Endothelial cell of umbilical vein (primary cell): Measurements from ENCODE around the gene INSYN2B. TPM values are rescaled to one million over a fixed set of nuclear protein-coding genes. Genes with fewer than 3 reads are reported as not detected.

Source experiments
- BruUV-seq: library from RNA; stranded (reverse); fragments of 400-500 nt; replicated peaks from 2 replicates; lab custom pipeline; 2021; lab: Mats Ljungman, UMichigan
- CTCF ChIA-PET: fragments of 300-600, 350-600 bp; sonication (Branson Sonifier 250); formaldehyde crosslinking; loops from one replicate; lab custom pipeline; 2021; ENCODE audit warnings: antibody characterized with exemption, inconsistent platforms; lab: Charles Lee
- POLR2A ChIA-PET: fragments of 300-600, 350-600 bp; sonication (Branson Sonifier 250); formaldehyde crosslinking; loops from one replicate; lab custom pipeline; 2021; ENCODE audit warnings: antibody characterized with exemption, inconsistent platforms; lab: Charles Lee
- DNase-seq: peaks from one replicate; pipeline ENCODE4 v3.0.0-alpha.2; 2011; ENCODE audit warnings: low read depth, low spot score
- FAIRE-seq: peaks from 2 replicates; lab custom pipeline; 2011; peaks lifted over from hg19 to GRCh38; lab: Jason Lieb, UNC
- H2AFZ ChIP-seq: 2 replicates; pipeline ENCODE4 v1.6.0; 2012; ENCODE audit warnings: low read depth, low read length, control low read depth, inconsistent platforms
- H3K27ac ChIP-seq: 2 replicates; pipeline ENCODE4 v1.5.1; 2011; ENCODE audit warnings: low read depth, mild to moderate bottlenecking, control low read depth, low read length, moderate library complexity; ENCODE audit not compliant: insufficient read depth
- H3K27me3 ChIP-seq, 2 experiments: 2 replicates each; pipeline versions ENCODE4 v1.6.0 to v1.6.1; 2011; ENCODE audit warnings: low read length in 2 of 2, mixed read lengths in 1 of 2; ENCODE audit not compliant: control insufficient read depth in 2 of 2, insufficient read depth in 2 of 2
- H3K36me3 ChIP-seq, 2 experiments: 2 replicates in 1 of 2; 3 replicates in 1 of 2; pipeline ENCODE4 v1.5.1; 2011; ENCODE audit warnings: low read length in 2 of 2, mild to moderate bottlenecking in 1 of 2, moderate library complexity in 1 of 2; ENCODE audit not compliant: control insufficient read depth in 2 of 2, insufficient read depth in 2 of 2; ENCODE audit errors: extremely low read depth in 1 of 2
- H3K4me1 ChIP-seq: 3 replicates; pipeline ENCODE4 v1.5.1; 2011; ENCODE audit warnings: mild to moderate bottlenecking, low read length; ENCODE audit not compliant: control insufficient read depth, insufficient read depth; ENCODE audit errors: extremely low read depth
- H3K4me2 ChIP-seq: 2 replicates; pipeline ENCODE4 v1.6.1; 2011; ENCODE audit warnings: low read length, control low read depth, mixed read lengths; ENCODE audit not compliant: insufficient read depth
- H3K4me3 ChIP-seq, 3 experiments: fragments of 200-600 bp in 1 of 3; sonication (generic), shearing (Covaris generic) in 1 of 3; replicated peaks in 1 of 3; 2 replicates each; pipeline ENCODE4 v1.5.1; 2011 to 2016; ENCODE audit warnings: control low read depth in 3 of 3, low read length in 3 of 3, mild to moderate bottlenecking in 2 of 3, inconsistent platforms in 1 of 3, low read depth in 1 of 3, moderate library complexity in 1 of 3; ENCODE audit not compliant: insufficient read depth in 1 of 3
- H3K79me2 ChIP-seq: 2 replicates; pipeline ENCODE4 v1.6.0; 2012; ENCODE audit warnings: low read length, inconsistent platforms; ENCODE audit not compliant: control insufficient read depth, insufficient read depth
- H3K9ac ChIP-seq: replicated peaks from 2 replicates; pipeline ENCODE3; 2011; ENCODE audit warnings: low read length, control low read depth; ENCODE audit not compliant: insufficient read depth; ENCODE audit errors: extremely low read depth
- H3K9me1 ChIP-seq: replicated peaks from 3 replicates; pipeline ENCODE4 v1.6.0; 2011; ENCODE audit warnings: mild to moderate bottlenecking, low read length; ENCODE audit not compliant: control insufficient read depth, insufficient read depth; ENCODE audit errors: extremely low read depth
- H3K9me3 ChIP-seq: replicated peaks from 2 replicates; pipeline ENCODE4 v1.5.1; 2012; ENCODE audit warnings: low read length, inconsistent platforms; ENCODE audit not compliant: control insufficient read depth, insufficient read depth
- H4K20me1 ChIP-seq: replicated peaks from 2 replicates; pipeline ENCODE3; 2011; ENCODE audit warnings: mild to moderate bottlenecking, low read length; ENCODE audit not compliant: control insufficient read depth, insufficient read depth; ENCODE audit errors: extremely low read depth
- EZH2 ChIP-seq: IDR thresholded peaks from 2 replicates; pipeline ENCODE4 v1.6.1; 2012; ENCODE audit warnings: borderline replicate concordance, low read depth, mild to moderate bottlenecking, moderate library complexity, low read length, inconsistent platforms; ENCODE audit not compliant: severe bottlenecking
- FOS ChIP-seq: IDR thresholded peaks from 2 replicates; pipeline ENCODE4 v1.6.1; 2011; ENCODE audit warnings: mild to moderate bottlenecking, low read length, moderate library complexity, borderline replicate concordance; ENCODE audit not compliant: insufficient read depth
- JUN ChIP-seq: IDR thresholded peaks from 2 replicates; pipeline ENCODE4 v1.6.1; 2011; ENCODE audit warnings: borderline replicate concordance, low read depth; ENCODE audit not compliant: insufficient read length, insufficient read depth
- MAX ChIP-seq: IDR thresholded peaks from 2 replicates; pipeline ENCODE4 v1.6.1; 2011; ENCODE audit not compliant: insufficient read depth, insufficient read length
- MYC ChIP-seq: IDR thresholded peaks from one replicate; pipeline ENCODE4 v1.6.1; 2011; ENCODE audit warnings: mild to moderate bottlenecking, low read depth, low read length
- POLR2A ChIP-seq: IDR thresholded peaks from 2 replicates; pipeline ENCODE4 v1.6.1; 2012; ENCODE audit warnings: low read depth, mild to moderate bottlenecking, control low read depth, low read length
- POLR2AphosphoS5 ChIP-seq: IDR thresholded peaks from 2 replicates; pipeline ENCODE4 v1.6.1; 2012; ENCODE audit warnings: low read depth, mild to moderate bottlenecking, control low read depth, low read length, moderate library complexity; ENCODE audit not compliant: insufficient read depth
- dilution Hi-C: fragments of 300-500 bp; cut with MboI; formaldehyde crosslinking; loops from one replicate; pipeline ENCODE4 v1.15.0; 2019; ENCODE audit warnings: low sequenced_read_pairs; ENCODE audit not compliant: extremely low pct_ligation_motif_present
- intact Hi-C: fragments of 100-400 bp; cut with micrococcal nuclease; formaldehyde crosslinking; loops from one replicate; pipeline ENCODE4 v1.10.0; 2022
- polyA plus RNA-seq, 4 experiments: library from polyadenylated mRNA; depleted of rRNA in 3 of 4; stranded (reverse) in 3 of 4; unstranded in 1 of 4; fragments of >200 nt; gene quantifications; 2 replicates each; pipeline versions ENCODE4 v1.2.1 to v1.2.3, GENCODE V29; 2011 to 2012; ENCODE audit warnings: missing spikeins in 1 of 4
- total RNA-seq: library from RNA; stranded (reverse); gene quantifications from 2 replicates; pipeline ENCODE4 v1.2.3, GENCODE V29; 2021
- TF ChIP-seq, protein P1 (sequence below), 2 donors: IDR thresholded peaks; 1 replicate in 1 of 2; 2 replicates in 1 of 2; pipeline ENCODE4 v1.5.1; 2011; ENCODE audit warnings: low read length in 2 of 2, mild to moderate bottlenecking in 2 of 2, moderate library complexity in 2 of 2, control low read depth in 1 of 2, inconsistent platforms in 1 of 2, low read depth in 1 of 2; ENCODE audit not compliant: insufficient read depth in 1 of 2; ENCODE audit errors: extremely low read depth in 1 of 2

The INSYN2B gene
- total and polyA plus RNA-seq, 2 donors (not counting 3 experiments of a cell fraction or from before 2014, with no cell fraction given): 8.2 to 17.1 TPM

- Histone ChIP-seq H3K9me1 (no peaks in the 10 kb centered on the region), H3K36me3 (no peaks in the 10 kb centered on the region), H3K4me3 (no peak overlapping the region), H2AFZ (no peak overlapping the region), H4K20me1 (no peaks in the 10 kb centered on the region), H3K27ac (no peak overlapping the region), H3K27me3 (peaks cover 0 to 3% of the 10 kb centered on the region in 2 experiments), H3K4me2 (no peak overlapping the region), H3K9ac (no peak overlapping the region), H3K9me3 (no peaks in the 10 kb centered on the region), H3K4me1 (no peaks in the 10 kb centered on the region), H3K79me2 (no peaks in the 10 kb centered on the region)
- ChIA-PET CTCF (no interaction called here), POLR2A (no interaction called here)
- FAIRE-seq (no peak), DNase-seq (no peak)
- intact Hi-C loops (loop anchor here (10.0 kb wide), 1 partner anchor 367 kb away; no protein-coding TSS in a partner anchor), dilution Hi-C loops (no loop called here)
- BruUV-seq: no TSS peak
- TF ChIP-seq EZH2 (no peak), FOS (no peak), MAX (no peak), MYC (no peak), JUN (no peak), POLR2A (no peak), POLR2AphosphoS5 (no peak)
- TF ChIP-seq, protein P1, sequence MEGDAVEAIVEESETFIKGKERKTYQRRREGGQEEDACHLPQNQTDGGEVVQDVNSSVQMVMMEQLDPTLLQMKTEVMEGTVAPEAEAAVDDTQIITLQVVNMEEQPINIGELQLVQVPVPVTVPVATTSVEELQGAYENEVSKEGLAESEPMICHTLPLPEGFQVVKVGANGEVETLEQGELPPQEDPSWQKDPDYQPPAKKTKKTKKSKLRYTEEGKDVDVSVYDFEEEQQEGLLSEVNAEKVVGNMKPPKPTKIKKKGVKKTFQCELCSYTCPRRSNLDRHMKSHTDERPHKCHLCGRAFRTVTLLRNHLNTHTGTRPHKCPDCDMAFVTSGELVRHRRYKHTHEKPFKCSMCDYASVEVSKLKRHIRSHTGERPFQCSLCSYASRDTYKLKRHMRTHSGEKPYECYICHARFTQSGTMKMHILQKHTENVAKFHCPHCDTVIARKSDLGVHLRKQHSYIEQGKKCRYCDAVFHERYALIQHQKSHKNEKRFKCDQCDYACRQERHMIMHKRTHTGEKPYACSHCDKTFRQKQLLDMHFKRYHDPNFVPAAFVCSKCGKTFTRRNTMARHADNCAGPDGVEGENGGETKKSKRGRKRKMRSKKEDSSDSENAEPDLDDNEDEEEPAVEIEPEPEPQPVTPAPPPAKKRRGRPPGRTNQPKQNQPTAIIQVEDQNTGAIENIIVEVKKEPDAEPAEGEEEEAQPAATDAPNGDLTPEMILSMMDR (IDR thresholded peaks at IDR 0.05; ENCODE audit: extremely low read depth in 1 of 2, insufficient read depth in 1 of 2, low read depth in 1 of 2, low read length in 2 of 2): no peak
These were observed 132.0 kb downstream of the INSYN2B start for GRCh38 chr5:169848271-169848670.
